GM21526 (cell line): ENCODE results near the gene SPIC.
"Not testable (repeated sequence)": the region's sequence is repeated elsewhere in the genome, so short reads cannot be mapped to it uniquely, and the experiment has no call there.

Source experiments
- ATAC-seq: cut with Tn5 transposase; IDR thresholded peaks from one replicate; pipeline ENCODE4 v1.9.1; 2021; ENCODE audit warnings: moderate library complexity; ENCODE audit not compliant: unreplicated experiment, low FRiP score

The SPIC gene

GRCh38 chr12:101474711-101475386 lies at the start of gene SPIC:
TSS of gene SPIC (plus strand) at chr12:101475336. CDS start at chr12:101476905, 1,569 bp downstream.
- no peak for ATAC-seq

- ATAC-seq = no peak
These were observed 44.7 kb upstream of the SPIC start for GRCh38 chr12:101430456-101430855.

GRCh38 chr12:101436136-101436535 lies 39.0 kb upstream of the SPIC start:
- ATAC-seq = no peak

- ATAC-seq = no peak
These were observed 35.9 kb upstream of the SPIC start for GRCh38 chr12:101439236-101439635.

- ATAC-seq = no peak
These were observed 33.5 kb upstream of the SPIC start for GRCh38 chr12:101441461-101442224.

GRCh38 chr12:101455685-101456084 lies 19.5 kb upstream of the SPIC start:
- no peak for ATAC-seq

GRCh38 chr12:101459642-101460346 lies 15.3 kb upstream of the SPIC start:
- ATAC-seq = no peak

GRCh38 chr12:101468948-101469347 lies 6.2 kb upstream of the SPIC start:
- ATAC-seq = no peak

- ATAC-seq = no peak
These were observed 4.2 kb upstream of the SPIC start for GRCh38 chr12:101470939-101471338.

- ATAC-seq = not testable (repeated sequence)
These were observed 3.3 kb upstream of the SPIC start for GRCh38 chr12:101471878-101472277.

GRCh38 chr12:101474248-101474647 lies 888 bp upstream of the SPIC start:
- ATAC-seq = no peak

- ATAC-seq = no peak
These were observed 692 bp downstream of the SPIC start for GRCh38 chr12:101475751-101476305.

GRCh38 chr12:101480849-101481248 lies 5.7 kb downstream of the SPIC start:
- no peak for ATAC-seq

- ATAC-seq = no peak
These were observed 9.9 kb downstream of the SPIC start for GRCh38 chr12:101485021-101485420.

GRCh38 chr12:101488469-101488868 lies 13.3 kb downstream of the SPIC start:
- no peak for ATAC-seq

- no peak for ATAC-seq
These were observed 15.3 kb downstream of the SPIC start for GRCh38 chr12:101490286-101490920.

- ATAC-seq = no peak
These were observed 16.2 kb downstream of the SPIC start for GRCh38 chr12:101491329-101491728.

- ATAC-seq = no peak
These were observed 18.4 kb downstream of the SPIC start for GRCh38 chr12:101493556-101493955.

- ATAC-seq = no peak
These were observed 23.1 kb downstream of the SPIC start for GRCh38 chr12:101498252-101498651.

- no peak for ATAC-seq
These were observed 26.4 kb downstream of the SPIC start for GRCh38 chr12:101501410-101501995.
